ENCODE results near the gene WDR43. TPM values are rescaled to one million over a fixed set of nuclear protein-coding genes. Genes with fewer than 3 reads are reported as not detected.
A peak's percentile ranks its signal among the peaks of the same experiment; 100 is the strongest.

The WDR43 gene
- total RNA-seq, 2 experiments from 2014 or later: 62.4 to 73.2 TPM

DNA sequence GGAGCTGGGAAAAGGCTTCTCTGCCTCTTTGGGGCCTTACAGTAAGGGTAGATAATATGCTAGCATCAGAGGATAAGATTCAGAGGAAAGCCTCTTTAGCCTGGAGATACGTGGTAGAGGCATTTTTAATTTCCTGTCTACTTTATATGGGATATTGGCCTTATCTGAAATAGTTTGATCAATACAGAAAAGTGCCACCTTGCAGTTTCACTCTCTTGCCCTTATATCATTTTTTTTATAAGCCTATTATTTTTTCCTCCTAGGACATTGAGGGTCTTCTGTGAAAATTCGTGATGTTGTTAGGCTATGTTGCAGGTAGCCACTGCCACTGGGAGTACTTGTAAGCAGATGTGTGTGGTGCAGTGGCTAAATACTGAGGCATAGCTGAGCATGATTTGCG, 46.5 kb downstream of the WDR43 start:
- Mint-ChIP-seq H3K36me3 (ENCODE audit: low read depth) (peaks cover 92% of the 10 kb centered on the region), H3K27ac (peak overlapping the region; percentile 40)
- intact Hi-C loops (cut with DNase I, micrococcal nuclease): no loop called here

DNA sequence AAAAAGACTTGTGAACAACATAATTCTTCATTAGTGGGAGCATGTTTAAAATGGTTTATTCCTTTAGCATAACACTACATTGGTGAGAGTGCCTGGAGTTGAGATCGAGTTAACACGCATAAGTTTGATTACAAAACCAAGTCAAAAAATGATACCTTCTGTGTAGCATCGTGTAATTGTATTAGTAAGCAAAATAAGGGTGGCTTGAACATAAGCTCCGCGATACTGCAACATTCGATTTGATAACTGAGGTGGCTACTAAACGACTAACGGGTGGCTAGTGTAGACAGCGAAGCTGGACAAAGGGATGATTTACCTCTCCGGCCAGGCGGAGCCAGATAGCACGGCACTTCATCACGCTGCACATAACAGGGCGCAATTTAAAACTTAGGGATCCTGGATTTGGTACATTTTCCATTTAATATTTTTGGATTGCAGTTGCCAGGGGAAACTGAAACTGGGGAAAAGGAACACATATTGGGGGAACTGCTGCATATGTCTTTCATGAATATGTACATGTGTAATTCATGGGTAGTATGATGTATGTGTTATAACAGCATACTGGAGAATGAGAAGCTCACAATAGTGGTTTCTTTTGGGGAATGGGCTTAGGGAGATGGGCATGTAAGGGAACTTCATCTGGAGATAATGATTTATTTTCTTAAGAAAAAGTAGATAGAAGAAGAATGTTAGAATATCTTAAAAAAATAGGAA, 50.2 kb downstream of the WDR43 start:
- H3K27ac Mint-ChIP-seq: no peak overlapping the region
- POLR2A ChIA-PET: no interaction called here

More for the DNA sequence above, 46.5 kb downstream of the WDR43 start:
- Mint-ChIP-seq H3K4me3 (no peak overlapping the region), H3K9me3 (no peaks in the 10 kb centered on the region), H3K4me1 (ENCODE audit: low read depth) (no peaks in the 10 kb centered on the region), H3K27me3 (no peaks in the 10 kb centered on the region)
- TF ChIP-seq, protein P1, sequence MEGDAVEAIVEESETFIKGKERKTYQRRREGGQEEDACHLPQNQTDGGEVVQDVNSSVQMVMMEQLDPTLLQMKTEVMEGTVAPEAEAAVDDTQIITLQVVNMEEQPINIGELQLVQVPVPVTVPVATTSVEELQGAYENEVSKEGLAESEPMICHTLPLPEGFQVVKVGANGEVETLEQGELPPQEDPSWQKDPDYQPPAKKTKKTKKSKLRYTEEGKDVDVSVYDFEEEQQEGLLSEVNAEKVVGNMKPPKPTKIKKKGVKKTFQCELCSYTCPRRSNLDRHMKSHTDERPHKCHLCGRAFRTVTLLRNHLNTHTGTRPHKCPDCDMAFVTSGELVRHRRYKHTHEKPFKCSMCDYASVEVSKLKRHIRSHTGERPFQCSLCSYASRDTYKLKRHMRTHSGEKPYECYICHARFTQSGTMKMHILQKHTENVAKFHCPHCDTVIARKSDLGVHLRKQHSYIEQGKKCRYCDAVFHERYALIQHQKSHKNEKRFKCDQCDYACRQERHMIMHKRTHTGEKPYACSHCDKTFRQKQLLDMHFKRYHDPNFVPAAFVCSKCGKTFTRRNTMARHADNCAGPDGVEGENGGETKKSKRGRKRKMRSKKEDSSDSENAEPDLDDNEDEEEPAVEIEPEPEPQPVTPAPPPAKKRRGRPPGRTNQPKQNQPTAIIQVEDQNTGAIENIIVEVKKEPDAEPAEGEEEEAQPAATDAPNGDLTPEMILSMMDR (IDR thresholded peaks at IDR 0.05): no peak
- no peaks in the 10 kb centered on the region for H3K4me1 ChIP-seq (ENCODE audit: insufficient read depth, low read length)
- ChIA-PET CTCF (no interaction called here), POLR2A (no interaction called here)
- no peak overlapping the region for H3K4me3 ChIP-seq (ENCODE audit: low read length)
- H3K36me3 ChIP-seq (ENCODE audit: insufficient read depth, low read length): peaks cover 89% of the 10 kb centered on the region
- no peak overlapping the region for H3K27ac ChIP-seq (ENCODE audit: low read depth in 1 of 2, low read length in 2 of 2)
- DNase-seq (no peak), ATAC-seq (ENCODE audit: poor library complexity) (no peak)
- no peaks in the 10 kb centered on the region for H3K27me3 ChIP-seq (ENCODE audit: control insufficient read depth in 1 of 2, insufficient read depth in 2 of 2, low read length in 2 of 2)
- no peaks in the 10 kb centered on the region for H3K9me3 ChIP-seq (ENCODE audit: control insufficient read depth in 1 of 2, insufficient read depth in 1 of 2, low read length in 2 of 2)

DNA sequence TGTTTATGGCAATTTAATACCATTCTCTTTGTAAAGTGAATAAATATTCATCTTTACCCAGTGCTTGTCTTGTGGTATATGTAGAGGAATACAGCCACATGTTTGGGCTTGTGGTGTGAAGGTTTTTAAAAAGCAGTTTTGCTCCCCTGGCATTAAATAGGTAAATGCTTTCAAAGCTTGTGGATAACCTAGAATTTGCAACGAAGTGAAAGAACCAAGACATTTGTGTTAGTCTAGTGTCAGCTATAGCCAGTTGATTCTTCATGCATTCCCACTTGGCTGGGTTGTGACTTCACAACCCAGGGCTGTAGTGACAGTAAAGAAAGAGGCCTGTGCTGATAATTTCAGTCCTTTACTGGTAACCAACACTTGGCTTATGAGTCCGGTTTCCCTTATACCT, 53.7 kb downstream of the WDR43 start:
- no peaks in the 10 kb centered on the region for H3K4me1 ChIP-seq (ENCODE audit: insufficient read depth, low read length)
- Mint-ChIP-seq H3K4me1 (ENCODE audit: low read depth) (no peaks in the 10 kb centered on the region), H3K27me3 (no peaks in the 10 kb centered on the region), H3K4me3 (no peak overlapping the region), H3K9me3 (no peaks in the 10 kb centered on the region), H3K27ac (no peak overlapping the region), H3K36me3 (ENCODE audit: low read depth) (peaks cover 52% of the 10 kb centered on the region)
- H3K9me3 ChIP-seq (ENCODE audit: control insufficient read depth in 1 of 2, insufficient read depth in 1 of 2, low read length in 2 of 2): no peaks in the 10 kb centered on the region
- POLR2A ChIA-PET: no interaction called here
- peaks cover 51% of the 10 kb centered on the region for H3K36me3 ChIP-seq (ENCODE audit: insufficient read depth, low read length)
- no peaks in the 10 kb centered on the region for H3K27me3 ChIP-seq (ENCODE audit: control insufficient read depth in 1 of 2, insufficient read depth in 2 of 2, low read length in 2 of 2)
- CTCF ChIA-PET: no interaction called here
- no peak overlapping the region for H3K27ac ChIP-seq (ENCODE audit: low read depth in 1 of 2, low read length in 2 of 2)
- TF ChIP-seq, protein P1 (IDR thresholded peaks at IDR 0.05): no peak
- H3K4me3 ChIP-seq (ENCODE audit: low read length): no peak overlapping the region
- ATAC-seq (ENCODE audit: poor library complexity): no peak
- no peak for DNase-seq
- intact Hi-C loops (cut with DNase I, micrococcal nuclease): no loop called here

More for the DNA sequence above, 50.2 kb downstream of the WDR43 start:
- intact Hi-C loops (cut with DNase I, micrococcal nuclease): no loop called here
- TF ChIP-seq, protein P1 (IDR thresholded peaks at IDR 0.05): no peak
- Mint-ChIP-seq H3K36me3 (ENCODE audit: low read depth) (peaks cover 82% of the 10 kb centered on the region), H3K27me3 (no peaks in the 10 kb centered on the region), H3K9me3 (no peaks in the 10 kb centered on the region), H3K4me3 (no peak overlapping the region), H3K4me1 (ENCODE audit: low read depth) (no peaks in the 10 kb centered on the region)
- H3K27me3 ChIP-seq (ENCODE audit: control insufficient read depth in 1 of 2, insufficient read depth in 2 of 2, low read length in 2 of 2): no peaks in the 10 kb centered on the region
- CTCF ChIA-PET: interaction anchor here (1.4 kb wide), 1 partner anchor 15 kb away, joined by 4 read pairs; no protein-coding TSS in a partner anchor
- no peak overlapping the region for H3K4me3 ChIP-seq (ENCODE audit: low read length)
- ATAC-seq (ENCODE audit: poor library complexity) (no peak), DNase-seq (no peak)
- H3K9me3 ChIP-seq (ENCODE audit: control insufficient read depth in 1 of 2, insufficient read depth in 1 of 2, low read length in 2 of 2): no peaks in the 10 kb centered on the region
- no peaks in the 10 kb centered on the region for H3K4me1 ChIP-seq (ENCODE audit: insufficient read depth, low read length)
- peaks cover 79% of the 10 kb centered on the region for H3K36me3 ChIP-seq (ENCODE audit: insufficient read depth, low read length)
- H3K27ac ChIP-seq (ENCODE audit: low read depth in 1 of 2, low read length in 2 of 2): no peak overlapping the region
